GM10847 (cell line): ENCODE results near the gene FAAP20.

Experiments
- POLR2A ChIP-seq: IDR thresholded peaks from 2 replicates; pipeline ENCODE4 v1.6.1; 2011; ENCODE audit not compliant: insufficient read length; ENCODE audit errors: extremely low read depth

FAAP20 gene

GRCh38 chr1:2152954-2153353, 41.6 kb downstream of the FAAP20 start:
- no peak for TF ChIP-seq POLR2A

- TF ChIP-seq POLR2A = no peak
Observed at GRCh38 chr1:2151911-2152310, 42.7 kb downstream of the FAAP20 start.

- TF ChIP-seq POLR2A = no peak
Observed at GRCh38 chr1:2151252-2151651, 43.3 kb downstream of the FAAP20 start.

GRCh38 chr1:2150801-2151200, 43.8 kb downstream of the FAAP20 start:
- TF ChIP-seq POLR2A = no peak

GRCh38 chr1:2148691-2149090, 45.9 kb downstream of the FAAP20 start:
- TF ChIP-seq POLR2A = no peak

- TF ChIP-seq POLR2A = no peak
Observed at GRCh38 chr1:2146836-2147517, 47.6 kb downstream of the FAAP20 start.

- TF ChIP-seq POLR2A = no peak
Observed at GRCh38 chr1:2145946-2146835, 48.4 kb downstream of the FAAP20 start.

- no peak for TF ChIP-seq POLR2A
Observed at GRCh38 chr1:2144501-2145090, 50.0 kb downstream of the FAAP20 start.

GRCh38 chr1:2143814-2144500, 50.6 kb downstream of the FAAP20 start:
- TF ChIP-seq POLR2A = no peak

- TF ChIP-seq POLR2A = no peak
Observed at GRCh38 chr1:2141025-2141424, 53.5 kb downstream of the FAAP20 start.
